GM18511 (cell line): ENCODE measurements around the gene NCOA3.

ENCODE experiments used
- ATAC-seq: cut with Tn5 transposase; IDR thresholded peaks from one replicate; pipeline ENCODE4 v1.9.1; 2021; ENCODE audit warnings: mild to moderate bottlenecking, moderate library complexity; ENCODE audit not compliant: unreplicated experiment

Gene NCOA3

DNA sequence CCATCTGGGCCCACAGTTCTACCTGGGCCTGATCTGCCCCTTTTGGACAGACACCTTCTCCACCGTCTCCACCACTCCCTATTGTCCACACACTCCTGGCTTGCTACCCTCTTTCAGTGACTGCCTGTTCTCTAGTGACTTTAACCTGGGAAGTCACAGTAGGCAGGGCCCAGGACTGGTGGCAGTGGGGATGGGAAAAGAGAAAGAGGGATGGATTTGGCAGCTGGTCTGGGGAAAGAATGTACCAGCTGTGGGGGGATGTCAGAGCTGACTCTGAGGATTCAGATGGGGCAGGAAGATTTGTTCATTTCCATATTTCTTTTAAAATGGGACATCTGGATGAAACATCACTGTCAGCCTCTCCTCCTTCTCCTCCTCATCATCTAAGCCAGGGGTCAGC lies 198.1 kb downstream of the NCOA3 start:
- no peak for ATAC-seq

DNA sequence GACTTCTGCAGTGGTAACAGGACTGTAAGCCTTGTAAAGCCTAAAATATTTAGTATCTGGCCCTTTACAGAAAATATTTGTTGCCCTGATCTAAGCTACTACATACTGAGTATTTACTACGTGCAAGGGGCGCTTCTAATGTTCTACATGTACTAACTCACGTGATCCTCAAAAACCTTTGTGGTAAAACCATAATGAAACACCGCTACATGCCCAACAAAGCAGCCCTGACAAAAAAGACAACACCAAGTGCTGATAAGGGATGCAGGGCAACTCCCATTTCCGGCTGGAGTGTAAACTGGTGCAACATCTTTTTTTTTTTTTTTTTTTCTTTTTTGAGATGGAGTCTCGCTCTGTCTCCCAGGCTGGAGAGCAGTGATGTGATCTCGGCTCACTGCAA lies 198.6 kb downstream of the NCOA3 start:
- no peak for ATAC-seq

DNA sequence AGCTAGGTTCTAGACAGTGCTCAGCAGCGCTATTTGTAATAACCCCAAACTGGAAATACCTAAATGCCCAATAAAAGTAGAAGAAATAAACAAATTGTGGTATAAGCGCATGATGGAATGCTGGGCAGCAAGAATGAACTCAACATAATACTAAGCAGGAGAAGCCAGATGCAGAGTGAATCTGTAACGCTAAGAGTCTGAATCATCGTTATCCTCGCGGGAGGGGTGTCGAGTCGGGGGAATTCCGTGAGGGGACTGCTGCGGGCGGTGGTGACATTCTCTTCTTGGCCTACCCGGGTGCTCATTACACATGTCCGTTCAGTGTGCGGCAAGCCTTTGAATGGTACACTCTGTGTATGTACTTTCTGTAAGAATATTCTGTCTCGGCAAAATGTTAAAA lies 199.9 kb downstream of the NCOA3 start:
- ATAC-seq, result no peak

DNA sequence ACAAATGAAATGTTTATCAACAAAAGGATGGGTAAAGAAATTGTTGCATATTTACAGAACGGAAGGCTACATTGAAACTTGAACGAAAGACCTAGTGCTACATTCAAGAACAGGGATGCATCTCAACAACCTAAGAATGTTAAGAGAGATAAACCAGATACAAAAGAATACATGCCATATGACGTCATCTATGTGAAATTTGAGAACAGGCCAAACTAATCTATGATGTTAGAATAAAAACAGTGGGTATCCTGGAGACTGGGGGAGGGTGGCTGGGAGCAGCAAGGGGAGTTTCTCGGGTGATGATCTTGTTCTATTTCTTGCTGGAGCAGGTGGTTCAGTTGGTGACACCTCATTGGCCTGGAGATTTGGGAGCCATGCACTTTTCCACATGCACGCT lies 202.1 kb downstream of the NCOA3 start:
- no peak for ATAC-seq

DNA sequence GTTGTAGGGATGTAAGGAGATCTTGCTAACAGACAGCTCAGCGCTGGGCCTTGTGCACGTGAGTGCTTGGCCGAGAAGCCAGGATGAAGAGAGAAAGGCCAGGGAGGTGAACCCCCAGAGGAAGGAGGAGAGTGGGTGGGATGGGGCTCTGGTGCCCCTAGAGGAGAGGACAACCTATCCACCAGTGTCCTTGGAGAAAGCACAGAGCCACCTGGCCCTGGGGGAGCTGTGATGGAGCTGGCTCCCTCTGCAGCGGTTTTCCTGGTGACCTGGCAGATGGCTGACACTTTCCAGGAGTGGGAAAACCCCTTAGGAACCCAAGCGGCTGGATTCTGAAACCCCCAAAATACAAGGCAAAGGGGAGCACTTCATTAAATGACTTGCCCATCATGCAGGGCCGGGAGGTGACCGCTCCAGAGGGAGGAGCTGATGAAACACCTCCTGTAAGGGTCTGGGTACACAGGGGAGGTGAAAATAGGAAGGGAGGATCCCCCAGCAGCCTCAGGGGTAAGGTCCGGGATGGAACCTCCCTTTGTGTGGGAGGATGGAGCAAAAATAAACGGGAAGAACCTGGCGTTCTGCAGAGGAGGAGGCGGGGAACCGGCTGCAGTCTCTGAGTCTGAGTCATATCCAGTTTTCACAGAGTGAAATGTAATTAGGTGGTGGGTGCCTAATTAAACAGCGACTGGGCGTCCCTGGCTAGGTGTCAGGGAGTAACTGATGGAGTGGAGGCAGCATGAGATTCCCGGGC lies 203.2 kb downstream of the NCOA3 start:
- ATAC-seq, result no peak

DNA sequence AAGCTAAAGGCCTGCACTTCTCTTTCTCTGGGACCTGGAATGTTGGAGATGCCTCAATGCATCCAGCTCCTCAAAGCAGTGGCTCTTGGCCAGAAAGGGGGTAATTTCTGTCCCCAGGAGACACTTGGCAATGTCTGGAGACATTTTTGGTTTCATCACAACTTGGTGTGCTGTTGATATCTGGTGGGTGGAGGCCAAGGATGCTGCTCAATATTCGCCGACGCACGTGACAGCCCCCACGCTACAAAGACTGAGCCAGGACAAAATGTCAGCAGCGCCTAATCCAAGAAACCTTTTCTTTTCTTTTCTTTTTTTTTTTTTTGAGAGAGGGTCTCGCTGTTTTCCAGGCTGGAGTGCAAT lies 203.8 kb downstream of the NCOA3 start:
- no peak for ATAC-seq

DNA sequence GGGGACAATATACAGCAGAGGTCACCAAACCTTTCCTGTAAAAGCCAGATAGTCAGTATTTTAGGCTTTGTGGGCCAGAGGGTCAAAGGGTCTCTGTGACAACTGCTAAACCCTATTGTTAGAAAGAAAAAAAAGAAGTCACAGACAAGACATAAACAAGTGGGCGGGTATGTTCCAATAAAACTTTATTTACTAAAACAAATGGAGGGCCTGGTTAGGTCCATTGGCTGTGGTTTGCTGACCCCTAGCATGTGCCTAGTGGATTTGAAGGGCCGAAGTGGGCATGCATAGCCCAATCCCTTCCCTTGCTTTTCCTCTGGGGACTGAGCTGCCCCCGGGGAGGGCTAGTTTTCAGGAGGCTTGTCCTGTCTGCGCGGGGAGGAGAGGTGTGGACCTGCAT lies 204.7 kb downstream of the NCOA3 start:
- no peak for ATAC-seq
